CD4-positive, CD25-positive, alpha-beta regulatory T cell (primary cell): ENCODE measurements around the gene FOXN4. TPM values are rescaled to one million over a fixed set of nuclear protein-coding genes. Genes with fewer than 3 reads are reported as not detected.
A peak's percentile ranks its signal among the peaks of the same experiment; 100 is the strongest.

Experiments used
- ATAC-seq, 2 donors: fragments of 150-1000 bp; cut with Tn5 transposase; one replicate each; pipeline ENCODE4 v1.10.0; 2021; ENCODE audit warnings: low read depth in 2 of 2, moderate number of reproducible peaks in 2 of 2, moderate library complexity in 1 of 2
- DNase-seq, 3 donors: peaks; one replicate each; pipeline versions ENCODE4 v3.0.0 to v3.0.0-alpha.2; 2012 to 2022; ENCODE audit warnings: mixed read lengths in 1 of 3
- H3K27ac ChIP-seq: one replicate; pipeline ENCODE4 v1.7.0; 2013; ENCODE audit warnings: mild to moderate bottlenecking, low read length; ENCODE audit not compliant: insufficient read depth, poor library complexity, severe bottlenecking
- H3K27me3 ChIP-seq: one replicate; pipeline ENCODE4 v1.7.0; 2013; ENCODE audit warnings: low read length; ENCODE audit not compliant: control insufficient read depth, insufficient read depth
- H3K36me3 ChIP-seq: one replicate; pipeline ENCODE4 v1.7.0; 2013; ENCODE audit warnings: mild to moderate bottlenecking, low read length, moderate library complexity; ENCODE audit not compliant: control insufficient read depth, insufficient read depth
- H3K4me1 ChIP-seq: 2 replicates; pipeline ENCODE4 v1.7.0; 2013; ENCODE audit warnings: mild to moderate bottlenecking, low read length; ENCODE audit not compliant: insufficient read depth, control insufficient read depth, poor library complexity, severe bottlenecking
- H3K4me3 ChIP-seq: one replicate; pipeline ENCODE4 v1.7.0; 2013; ENCODE audit warnings: low read depth, mild to moderate bottlenecking, low read length, moderate library complexity
- H3K9me3 ChIP-seq, 2 experiments: 1 replicate in 1 of 2; 2 replicates in 1 of 2; pipeline ENCODE4 v1.7.0; 2013; ENCODE audit warnings: low read length in 2 of 2, mild to moderate bottlenecking in 1 of 2, moderate library complexity in 1 of 2; ENCODE audit not compliant: control insufficient read depth in 2 of 2
- H3K27ac Mint-ChIP-seq, 3 donors: one replicate each; pipeline ENCODE4 v1.8.0; 2020 to 2022; ENCODE audit warnings: mild to moderate bottlenecking in 3 of 3, mixed read lengths in 3 of 3, moderate library complexity in 2 of 3
- H3K27me3 Mint-ChIP-seq: one replicate; pipeline ENCODE4 v1.8.0; 2022; ENCODE audit warnings: mild to moderate bottlenecking, mixed read lengths
- H3K36me3 Mint-ChIP-seq: one replicate; pipeline ENCODE4 v1.8.0; 2020; ENCODE audit warnings: mixed read lengths
- H3K4me1 Mint-ChIP-seq, 4 donors: one replicate each; pipeline ENCODE4 v1.8.0; 2020 to 2022; ENCODE audit warnings: mixed read lengths in 4 of 4, mild to moderate bottlenecking in 1 of 4
- H3K4me3 Mint-ChIP-seq, 4 donors: one replicate each; pipeline ENCODE4 v1.8.0; 2020 to 2022; ENCODE audit warnings: mild to moderate bottlenecking in 4 of 4, mixed read lengths in 4 of 4, moderate library complexity in 3 of 4
- H3K9me3 Mint-ChIP-seq, 7 donors: one replicate each; pipeline ENCODE4 v1.8.0; 2020 to 2022; ENCODE audit warnings: mixed read lengths in 7 of 7, mild to moderate bottlenecking in 3 of 7, moderate library complexity in 2 of 7
- polyA plus RNA-seq, 4 donors: library from polyadenylated mRNA; unstranded; fragments of 300-500 nt; fragmentation: Illumina TruSeq; gene quantifications; one replicate each; pipeline ENCODE4 v1.2.3, GENCODE V29; 2021
- total RNA-seq: library from RNA; stranded (reverse); gene quantifications from one replicate; pipeline ENCODE4 v1.2.3, GENCODE V29; 2022

FOXN4 gene
- total and polyA plus RNA-seq, 5 donors from 2014 or later: 0.11 TPM; not detected in 4

GRCh38 chr12:109268896-109269295 lies 40.2 kb downstream of the FOXN4 start:
- peaks cover under 1% of the 10 kb centered on the region for H3K36me3 Mint-ChIP-seq
- no peaks in the 10 kb centered on the region for H3K27me3 Mint-ChIP-seq
- no peak overlapping the region for H3K27ac Mint-ChIP-seq
- Histone ChIP-seq H3K9me3 (no peaks in the 10 kb centered on the region), H3K4me1 (no peaks in the 10 kb centered on the region), H3K4me3 (no peak overlapping the region), H3K27ac (no peak overlapping the region), H3K36me3 (peaks cover 7% of the 10 kb centered on the region), H3K27me3 (no peaks in the 10 kb centered on the region)
- DNase-seq (no peak), ATAC-seq (no peak)
- H3K4me1 Mint-ChIP-seq: no peaks in the 10 kb centered on the region
- no peak overlapping the region for H3K4me3 Mint-ChIP-seq
- H3K9me3 Mint-ChIP-seq: peaks cover 0 to 11% (median 0%) of the 10 kb centered on the region in 7 donors

GRCh38 chr12:109267361-109267760 lies 41.7 kb downstream of the FOXN4 start:
- H3K27ac Mint-ChIP-seq: no peak overlapping the region
- Histone ChIP-seq H3K9me3 (no peaks in the 10 kb centered on the region), H3K36me3 (peaks cover 7% of the 10 kb centered on the region), H3K4me3 (no peak overlapping the region), H3K4me1 (no peaks in the 10 kb centered on the region), H3K27ac (no peak overlapping the region), H3K27me3 (no peaks in the 10 kb centered on the region)
- DNase-seq (no peak), ATAC-seq (no peak)
- peaks cover 0 to 11% (median 0%) of the 10 kb centered on the region in 7 donors for H3K9me3 Mint-ChIP-seq
- no peaks in the 10 kb centered on the region for H3K27me3 Mint-ChIP-seq
- no peaks in the 10 kb centered on the region for H3K4me1 Mint-ChIP-seq
- no peak overlapping the region for H3K4me3 Mint-ChIP-seq
- H3K36me3 Mint-ChIP-seq: peaks cover 7% of the 10 kb centered on the region

- H3K36me3 Mint-ChIP-seq: peaks cover 7% of the 10 kb centered on the region
- H3K9me3 Mint-ChIP-seq: peaks cover 0 to 11% (median 0%) of the 10 kb centered on the region in 7 donors
- Histone ChIP-seq H3K27me3 (no peaks in the 10 kb centered on the region), H3K4me3 (no peak overlapping the region), H3K36me3 (peaks cover 7% of the 10 kb centered on the region), H3K4me1 (no peaks in the 10 kb centered on the region), H3K27ac (no peak overlapping the region), H3K9me3 (no peaks in the 10 kb centered on the region)
- no peak for DNase-seq
- no peaks in the 10 kb centered on the region for H3K4me1 Mint-ChIP-seq
- H3K27me3 Mint-ChIP-seq: no peaks in the 10 kb centered on the region
- no peak overlapping the region for H3K27ac Mint-ChIP-seq
- H3K4me3 Mint-ChIP-seq: no peak overlapping the region
- ATAC-seq: no peak
Observed at GRCh38 chr12:109266106-109266879, 42.8 kb downstream of the FOXN4 start.

- Histone ChIP-seq H3K4me1 (no peaks in the 10 kb centered on the region), H3K9me3 (no peaks in the 10 kb centered on the region), H3K27me3 (no peaks in the 10 kb centered on the region), H3K4me3 (no peak overlapping the region), H3K27ac (no peak overlapping the region), H3K36me3 (peaks cover 7% of the 10 kb centered on the region)
- H3K4me1 Mint-ChIP-seq: no peaks in the 10 kb centered on the region
- peaks cover 18% of the 10 kb centered on the region for H3K36me3 Mint-ChIP-seq
- no peak for DNase-seq
- no peak overlapping the region for H3K4me3 Mint-ChIP-seq
- H3K9me3 Mint-ChIP-seq: peaks cover 0 to 1% (median 0%) of the 10 kb centered on the region in 7 donors
- H3K27me3 Mint-ChIP-seq: no peaks in the 10 kb centered on the region
- no peak for ATAC-seq
- H3K27ac Mint-ChIP-seq: no peak overlapping the region
Observed at GRCh38 chr12:109264943-109265650, 44.0 kb downstream of the FOXN4 start.

- no peak overlapping the region for H3K4me3 ChIP-seq
- peak in 1 of 3 donors; percentile 53 for DNase-seq
- Mint-ChIP-seq H3K4me1 (no peaks in the 10 kb centered on the region), H3K4me3 (no peak overlapping the region), H3K27me3 (no peaks in the 10 kb centered on the region), H3K27ac (no peak overlapping the region), H3K36me3 (peaks cover 24% of the 10 kb centered on the region), H3K9me3 (no peaks in the 10 kb centered on the region)
- no peaks in the 10 kb centered on the region for H3K9me3 ChIP-seq
- no peaks in the 10 kb centered on the region for H3K4me1 ChIP-seq
- ATAC-seq: no peak
- peaks cover 7% of the 10 kb centered on the region for H3K36me3 ChIP-seq
- H3K27ac ChIP-seq: no peak overlapping the region
- H3K27me3 ChIP-seq: no peaks in the 10 kb centered on the region
Observed at GRCh38 chr12:109264095-109264942, 44.8 kb downstream of the FOXN4 start.

DNA sequence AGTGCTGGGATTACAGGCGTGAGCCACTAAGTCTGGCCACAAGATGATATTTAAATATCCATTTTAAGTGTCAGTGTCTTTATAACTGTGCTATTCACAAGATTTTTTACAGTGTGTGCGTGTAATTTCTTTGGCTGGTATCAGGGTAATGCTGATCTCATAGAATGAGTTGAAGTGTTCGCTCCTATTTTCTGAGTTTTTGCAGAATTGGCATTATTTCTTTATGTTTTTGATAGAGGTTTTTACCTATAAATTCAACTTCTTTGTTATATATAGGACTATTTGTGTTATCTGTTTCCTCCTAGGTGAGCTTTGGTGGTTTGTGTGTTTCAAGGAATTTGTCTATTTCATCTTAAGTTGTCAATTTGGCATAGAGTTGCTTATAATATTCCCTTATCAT lies 45.6 kb downstream of the FOXN4 start:
- H3K4me1 Mint-ChIP-seq: no peaks in the 10 kb centered on the region
- H3K36me3 Mint-ChIP-seq: peaks cover 24% of the 10 kb centered on the region
- DNase-seq (no peak), ATAC-seq (no peak)
- no peak overlapping the region for H3K4me3 ChIP-seq
- no peaks in the 10 kb centered on the region for H3K4me1 ChIP-seq
- no peaks in the 10 kb centered on the region for H3K27me3 ChIP-seq
- H3K36me3 ChIP-seq: peaks cover 7% of the 10 kb centered on the region
- H3K9me3 Mint-ChIP-seq: no peaks in the 10 kb centered on the region
- no peaks in the 10 kb centered on the region for H3K9me3 ChIP-seq
- H3K27me3 Mint-ChIP-seq: no peaks in the 10 kb centered on the region
- no peak overlapping the region for H3K27ac ChIP-seq
- H3K4me3 Mint-ChIP-seq: no peak overlapping the region
- H3K27ac Mint-ChIP-seq: no peak overlapping the region

- H3K27ac ChIP-seq: no peak overlapping the region
- Mint-ChIP-seq H3K9me3 (no peaks in the 10 kb centered on the region), H3K36me3 (peaks cover 27% of the 10 kb centered on the region), H3K4me1 (no peaks in the 10 kb centered on the region), H3K4me3 (no peak overlapping the region), H3K27ac (no peak overlapping the region), H3K27me3 (no peaks in the 10 kb centered on the region)
- no peaks in the 10 kb centered on the region for H3K9me3 ChIP-seq
- peaks cover 7% of the 10 kb centered on the region for H3K36me3 ChIP-seq
- ATAC-seq (no peak), DNase-seq (no peak)
- H3K27me3 ChIP-seq: no peaks in the 10 kb centered on the region
- H3K4me1 ChIP-seq: no peaks in the 10 kb centered on the region
- H3K4me3 ChIP-seq: no peak overlapping the region
Observed at GRCh38 chr12:109261939-109262338, 47.1 kb downstream of the FOXN4 start.
